Thyroid gland (tissue), 4 donors: ENCODE results near the gene HAO2. TPM values are rescaled to one million over a fixed set of nuclear protein-coding genes. Genes with fewer than 3 reads are reported as not detected.

ENCODE experiments used
- DNase-seq, 2 donors: peaks; one replicate each; pipeline ENCODE4 v3.0.0-alpha.2; 2019
- H3K27ac ChIP-seq, 3 donors: fragments of 200-600 bp; sonication (generic); 1 replicate in 2 of 3; 2 replicates in 1 of 3; pipeline ENCODE4 v1.5.1; 2016 to 2019; ENCODE audit warnings: mild to moderate bottlenecking in 1 of 3, moderate library complexity in 1 of 3
- H3K27me3 ChIP-seq: fragments of 200-600 bp; sonication (generic); one replicate; pipeline ENCODE4 v1.5.1; 2019
- H3K36me3 ChIP-seq, 2 donors: fragments of 200-600 bp; sonication (generic); one replicate each; pipeline ENCODE4 v1.5.1; 2016 to 2019
- H3K4me1 ChIP-seq, 2 donors: fragments of 200-600 bp; sonication (generic); one replicate each; pipeline ENCODE4 v1.5.1; 2017 to 2019
- H3K4me3 ChIP-seq, 3 donors: fragments of 200-600 bp; sonication (generic); replicated peaks in 1 of 3; 1 replicate in 2 of 3; 2 replicates in 1 of 3; pipeline ENCODE4 v1.5.1; 2016; ENCODE audit warnings: mild to moderate bottlenecking in 1 of 3
- H3K9me3 ChIP-seq: fragments of 200-600 bp; sonication (generic); one replicate; pipeline ENCODE4 v1.5.1; 2017
- CTCF ChIP-seq, 6 experiments: fragments of 200-600 bp in 3 of 6; fragments of 450-650 bp in 3 of 6; sonication (generic) in 3 of 6; IDR thresholded peaks; one replicate each; pipeline ENCODE4 v1.5.1; 2016 to 2019; ENCODE audit warnings: antibody characterized with exemption in 6 of 6, mild to moderate bottlenecking in 2 of 6, inconsistent platforms in 1 of 6, moderate library complexity in 1 of 6
- POLR2A ChIP-seq, 2 donors: fragments of 450-650 bp; IDR thresholded peaks; one replicate each; pipeline ENCODE4 v1.6.1; 2017; ENCODE audit warnings: antibody characterized with exemption in 2 of 2, mild to moderate bottlenecking in 2 of 2, moderate library complexity in 1 of 2
- WGBS, 2 donors: methylation state at CpG; one replicate each; pipeline ENCODE4 v1.1.5; 2017; 5-methylcytosine and 5-hydroxymethylcytosine counted together
- intact Hi-C: fragments of 100-400 bp; cut with DNase I; formaldehyde crosslinking; loops from one replicate; pipeline ENCODE4 v1.15.1; 2023
- total RNA-seq, 4 donors: library from RNA; depleted of rRNA; stranded (reverse); fragments of >200 nt; gene quantifications; one replicate each; pipeline ENCODE4 v1.2.3, GENCODE V29; 2016

HAO2 gene
- total RNA-seq, 4 donors from 2014 or later = not detected

- H3K36me3 ChIP-seq = no peaks in the 10 kb centered on the region
- whole genome bisulfite sequencing, 2 donors = 84 to 89% methylated on average over 2 of the region's 2 CpGs
- intact Hi-C loops = no loop called here
- DNase-seq = no peak
- no peaks in the 10 kb centered on the region for H3K27me3 ChIP-seq
- H3K9me3 ChIP-seq = no peaks in the 10 kb centered on the region
- H3K4me3 ChIP-seq = no peak within 1 kb of the TSS
- TF ChIP-seq CTCF (IDR thresholded peaks at IDR 0.05) (no peak), POLR2A (IDR thresholded peaks at IDR 0.05) (no peak)
- H3K27ac ChIP-seq = no peak within 1 kb of the TSS
- no peaks in the 10 kb centered on the region for H3K4me1 ChIP-seq
Measured at GRCh38 chr1:119414950-119415349, 46.4 kb downstream of the HAO2 start, which contains the start of gene HSD3B2. Gene HSD3B2, plus strand, starts transcription at chr1:119415150. Its CDS starts 270 bp downstream, at chr1:119415420.

GRCh38 chr1:119416006-119416640, 47.5 kb downstream of the HAO2 start:
- H3K27ac ChIP-seq = no peak overlapping the region
- H3K4me1 ChIP-seq = no peaks in the 10 kb centered on the region
- DNase-seq = no peak
- H3K36me3 ChIP-seq = no peaks in the 10 kb centered on the region
- WGBS, 2 donors = 86 to 91% methylated on average over 3 of the region's 3 CpGs
- no peaks in the 10 kb centered on the region for H3K27me3 ChIP-seq
- TF ChIP-seq CTCF (IDR thresholded peaks at IDR 0.05) (no peak), POLR2A (IDR thresholded peaks at IDR 0.05) (no peak)
- no peaks in the 10 kb centered on the region for H3K9me3 ChIP-seq
- no peak overlapping the region for H3K4me3 ChIP-seq
- intact Hi-C loops = no loop called here

- no peak for DNase-seq
- Histone ChIP-seq H3K9me3 (no peaks in the 10 kb centered on the region), H3K27ac (no peak overlapping the region), H3K27me3 (no peaks in the 10 kb centered on the region), H3K4me1 (no peaks in the 10 kb centered on the region), H3K36me3 (no peaks in the 10 kb centered on the region), H3K4me3 (no peak overlapping the region)
- WGBS, 2 donors = 94% methylated on average over 5 of the region's 5 CpGs
- TF ChIP-seq POLR2A (IDR thresholded peaks at IDR 0.05) = no peak
- no peak for TF ChIP-seq CTCF (IDR thresholded peaks at IDR 0.05)
- intact Hi-C loops = no loop called here
Measured at GRCh38 chr1:119419109-119419508, 50.5 kb downstream of the HAO2 start.

- no peak overlapping the region for H3K27ac ChIP-seq
- H3K27me3 ChIP-seq = no peaks in the 10 kb centered on the region
- TF ChIP-seq CTCF (IDR thresholded peaks at IDR 0.05) = no peak
- no peak for TF ChIP-seq POLR2A (IDR thresholded peaks at IDR 0.05)
- intact Hi-C loops = no loop called here
- DNase-seq = no peak
- no peaks in the 10 kb centered on the region for H3K9me3 ChIP-seq
- no peaks in the 10 kb centered on the region for H3K4me1 ChIP-seq
- no peak overlapping the region for H3K4me3 ChIP-seq
- H3K36me3 ChIP-seq = no peaks in the 10 kb centered on the region
Measured at GRCh38 chr1:119420638-119421037, 52.1 kb downstream of the HAO2 start.

GRCh38 chr1:119422631-119423030, 54.0 kb downstream of the HAO2 start:
- DNase-seq = no peak
- Histone ChIP-seq H3K36me3 (no peaks in the 10 kb centered on the region), H3K9me3 (no peaks in the 10 kb centered on the region), H3K27ac (no peak overlapping the region), H3K4me3 (no peak overlapping the region), H3K27me3 (no peaks in the 10 kb centered on the region), H3K4me1 (no peaks in the 10 kb centered on the region)
- intact Hi-C loops = no loop called here
- TF ChIP-seq CTCF (IDR thresholded peaks at IDR 0.05) = no peak
- no peak for TF ChIP-seq POLR2A (IDR thresholded peaks at IDR 0.05)
